Thoracic aorta (tissue), 2 donors: Measurements from ENCODE around the gene CCR3. TPM values are rescaled to one million over a fixed set of nuclear protein-coding genes. Genes with fewer than 3 reads are reported as not detected.

Source experiments
- ATAC-seq: fragments of 150-250 bp; one replicate; pipeline ENCODE4 v1.8.0; 2017; ENCODE audit warnings: low read depth; ENCODE audit not compliant: insufficient number of reproducible peaks, low FRiP score
- DNase-seq: peaks from one replicate; pipeline ENCODE4 v3.0.0-alpha.2; 2020; ENCODE audit warnings: low spot score
- H3K27ac ChIP-seq, 2 donors: fragments of 200-600 bp; sonication (generic); 1 replicate in 1 of 2; 2 replicates in 1 of 2; pipeline ENCODE4 v1.5.1; 2016; ENCODE audit warnings: mild to moderate bottlenecking in 2 of 2, moderate library complexity in 2 of 2
- H3K27me3 ChIP-seq: fragments of 200-600 bp; sonication (generic); replicated peaks from 2 replicates; pipeline ENCODE4 v1.6.0; 2016; ENCODE audit warnings: mild to moderate bottlenecking; ENCODE audit not compliant: insufficient read depth
- H3K36me3 ChIP-seq: fragments of 200-600 bp; sonication (generic); one replicate; pipeline ENCODE4 v1.5.1; 2016
- H3K4me1 ChIP-seq, 2 donors: fragments of 200-600 bp; sonication (generic); 1 replicate in 1 of 2; 2 replicates in 1 of 2; pipeline versions ENCODE4 v1.5.1 to v1.6.0; 2016; ENCODE audit warnings: low read depth in 2 of 2, mild to moderate bottlenecking in 1 of 2; ENCODE audit not compliant: control insufficient read depth in 1 of 2
- H3K4me3 ChIP-seq: fragments of 200-600 bp; sonication (generic); 2 replicates; pipeline ENCODE4 v1.5.1; 2016; ENCODE audit warnings: mild to moderate bottlenecking
- H3K9me3 ChIP-seq: fragments of 200-600 bp; sonication (generic); 2 replicates; pipeline ENCODE4 v1.5.1; 2016
- total RNA-seq, 2 donors: library from RNA; depleted of rRNA; stranded (reverse); fragments of >200 nt; gene quantifications; one replicate each; pipeline versions ENCODE4 v1.1.0 to v1.2.3, GENCODE V29; 2016
- TF ChIP-seq, protein P1 (sequence below): fragments of 200-600 bp; sonication (generic); IDR thresholded peaks from one replicate; pipeline ENCODE4 v1.5.1; 2019; ENCODE audit warnings: antibody characterized with exemption

The CCR3 gene
- total RNA-seq, 2 donors from 2014 or later = not detected

DNA sequence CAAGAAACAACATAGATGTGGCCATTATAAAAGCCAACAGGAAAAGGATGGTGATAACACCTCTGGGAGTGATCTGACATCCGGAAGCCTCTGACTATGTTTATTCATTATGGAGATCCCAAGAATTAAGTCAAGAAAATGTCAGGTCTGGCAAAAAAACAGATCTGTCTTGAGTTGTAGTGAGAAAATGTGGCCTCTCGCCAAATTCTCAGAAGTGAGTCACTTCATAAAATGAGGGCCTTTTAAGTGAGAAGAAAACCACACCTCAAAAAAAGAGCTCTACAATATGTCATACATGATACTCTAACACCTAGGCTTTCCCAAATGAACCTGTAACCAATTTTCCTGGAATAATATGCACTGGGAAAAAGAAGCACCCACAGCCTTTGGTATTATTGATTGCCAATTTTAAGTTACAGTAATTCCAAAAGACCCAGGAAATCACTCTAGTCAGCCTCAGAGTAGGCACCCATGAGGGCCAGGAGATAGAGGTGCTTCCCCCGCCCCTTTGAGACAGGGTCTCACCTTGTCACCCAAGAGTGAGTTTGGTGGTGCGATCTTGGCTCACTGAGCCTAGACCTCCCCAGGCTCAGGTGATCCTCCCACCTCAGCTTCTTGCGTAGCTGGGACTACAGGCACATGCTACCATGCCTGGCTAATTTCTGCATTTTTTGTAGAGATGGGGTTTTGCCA, 38.0 kb downstream of the CCR3 start:
- no peaks in the 10 kb centered on the region for H3K36me3 ChIP-seq
- no peaks in the 10 kb centered on the region for H3K9me3 ChIP-seq
- no peaks in the 10 kb centered on the region for H3K4me1 ChIP-seq
- no peak for ATAC-seq
- no peak overlapping the region for H3K4me3 ChIP-seq
- H3K27ac ChIP-seq = no peak overlapping the region
- H3K27me3 ChIP-seq = no peaks in the 10 kb centered on the region
- TF ChIP-seq, protein P1, sequence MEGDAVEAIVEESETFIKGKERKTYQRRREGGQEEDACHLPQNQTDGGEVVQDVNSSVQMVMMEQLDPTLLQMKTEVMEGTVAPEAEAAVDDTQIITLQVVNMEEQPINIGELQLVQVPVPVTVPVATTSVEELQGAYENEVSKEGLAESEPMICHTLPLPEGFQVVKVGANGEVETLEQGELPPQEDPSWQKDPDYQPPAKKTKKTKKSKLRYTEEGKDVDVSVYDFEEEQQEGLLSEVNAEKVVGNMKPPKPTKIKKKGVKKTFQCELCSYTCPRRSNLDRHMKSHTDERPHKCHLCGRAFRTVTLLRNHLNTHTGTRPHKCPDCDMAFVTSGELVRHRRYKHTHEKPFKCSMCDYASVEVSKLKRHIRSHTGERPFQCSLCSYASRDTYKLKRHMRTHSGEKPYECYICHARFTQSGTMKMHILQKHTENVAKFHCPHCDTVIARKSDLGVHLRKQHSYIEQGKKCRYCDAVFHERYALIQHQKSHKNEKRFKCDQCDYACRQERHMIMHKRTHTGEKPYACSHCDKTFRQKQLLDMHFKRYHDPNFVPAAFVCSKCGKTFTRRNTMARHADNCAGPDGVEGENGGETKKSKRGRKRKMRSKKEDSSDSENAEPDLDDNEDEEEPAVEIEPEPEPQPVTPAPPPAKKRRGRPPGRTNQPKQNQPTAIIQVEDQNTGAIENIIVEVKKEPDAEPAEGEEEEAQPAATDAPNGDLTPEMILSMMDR = no peak
- DNase-seq = no peak

DNA sequence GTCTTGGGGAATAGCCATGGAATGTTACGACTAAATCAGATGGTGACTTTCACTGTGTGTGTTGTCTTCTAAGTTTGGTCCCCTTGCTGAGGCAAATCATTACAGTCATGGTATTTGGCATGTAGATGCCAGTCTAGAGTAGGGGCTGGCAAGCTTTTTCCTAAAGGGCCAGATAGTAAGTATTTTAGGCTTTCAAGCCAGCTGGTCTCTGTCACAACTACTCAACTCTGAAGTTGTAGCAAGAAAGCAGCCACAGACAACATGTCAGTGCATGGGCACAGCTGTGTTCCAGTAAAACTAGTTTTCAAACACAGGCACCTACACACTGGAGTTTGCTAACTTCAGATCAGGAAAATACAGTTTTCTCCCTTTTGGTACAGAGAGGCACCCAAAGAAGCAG, 39.3 kb downstream of the CCR3 start:
- H3K4me3 ChIP-seq = no peak overlapping the region
- H3K4me1 ChIP-seq = no peaks in the 10 kb centered on the region
- H3K27me3 ChIP-seq = no peaks in the 10 kb centered on the region
- no peaks in the 10 kb centered on the region for H3K9me3 ChIP-seq
- TF ChIP-seq, protein P1 = no peak
- no peaks in the 10 kb centered on the region for H3K36me3 ChIP-seq
- H3K27ac ChIP-seq = no peak overlapping the region
- no peak for DNase-seq
- ATAC-seq = no peak

DNA sequence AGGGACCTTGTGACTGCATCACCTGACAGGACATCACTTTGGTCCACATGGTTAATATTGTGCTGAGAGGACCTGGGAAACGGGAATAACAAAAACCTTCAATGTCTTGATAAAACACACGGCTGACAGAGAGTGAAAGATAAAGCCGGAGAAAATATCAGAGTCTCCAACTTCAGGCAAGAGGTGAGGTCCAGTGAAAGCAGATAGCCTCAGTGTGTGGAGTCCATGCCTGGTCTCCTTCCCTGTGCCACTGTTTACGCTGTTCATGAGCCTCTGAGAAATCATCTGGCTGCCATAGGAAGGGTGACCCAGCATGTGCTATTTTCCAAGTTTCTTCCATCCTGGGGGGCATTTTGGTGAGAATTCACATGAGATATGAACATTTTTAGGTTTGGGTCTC, 39.8 kb downstream of the CCR3 start:
- no peaks in the 10 kb centered on the region for H3K27me3 ChIP-seq
- no peaks in the 10 kb centered on the region for H3K4me1 ChIP-seq
- DNase-seq = no peak

DNA sequence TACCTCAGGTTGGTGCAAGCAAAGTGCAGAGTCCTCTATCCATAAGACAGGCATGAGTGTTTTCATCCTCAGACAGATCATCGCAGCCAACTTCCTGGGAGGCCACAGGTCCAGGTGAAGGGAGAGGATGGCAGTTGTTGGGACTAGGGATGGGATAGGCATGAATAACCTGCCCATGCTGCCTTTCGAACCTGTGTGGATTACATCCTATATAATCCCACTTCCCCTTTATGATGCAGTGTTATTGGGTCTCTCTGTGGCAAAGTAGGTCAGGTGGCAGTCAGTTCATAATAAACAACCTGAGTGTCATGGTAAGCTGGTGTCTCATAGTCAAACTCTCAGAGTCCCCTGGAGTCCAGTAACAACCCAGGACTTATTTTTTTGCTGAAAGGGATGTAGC, 40.4 kb downstream of the CCR3 start:
- no peak for ATAC-seq
- Histone ChIP-seq H3K9me3 (no peaks in the 10 kb centered on the region), H3K4me1 (no peaks in the 10 kb centered on the region), H3K36me3 (no peaks in the 10 kb centered on the region), H3K27ac (no peak overlapping the region), H3K27me3 (no peaks in the 10 kb centered on the region), H3K4me3 (no peak overlapping the region)
- TF ChIP-seq, protein P1 = no peak
- DNase-seq = no peak

More for the DNA sequence above, 39.8 kb downstream of the CCR3 start:
- TF ChIP-seq, protein P1 = no peak
- H3K27ac ChIP-seq = no peak overlapping the region
- H3K4me3 ChIP-seq = no peak overlapping the region
- no peak for ATAC-seq
- H3K9me3 ChIP-seq = no peaks in the 10 kb centered on the region
- H3K36me3 ChIP-seq = no peaks in the 10 kb centered on the region

DNA sequence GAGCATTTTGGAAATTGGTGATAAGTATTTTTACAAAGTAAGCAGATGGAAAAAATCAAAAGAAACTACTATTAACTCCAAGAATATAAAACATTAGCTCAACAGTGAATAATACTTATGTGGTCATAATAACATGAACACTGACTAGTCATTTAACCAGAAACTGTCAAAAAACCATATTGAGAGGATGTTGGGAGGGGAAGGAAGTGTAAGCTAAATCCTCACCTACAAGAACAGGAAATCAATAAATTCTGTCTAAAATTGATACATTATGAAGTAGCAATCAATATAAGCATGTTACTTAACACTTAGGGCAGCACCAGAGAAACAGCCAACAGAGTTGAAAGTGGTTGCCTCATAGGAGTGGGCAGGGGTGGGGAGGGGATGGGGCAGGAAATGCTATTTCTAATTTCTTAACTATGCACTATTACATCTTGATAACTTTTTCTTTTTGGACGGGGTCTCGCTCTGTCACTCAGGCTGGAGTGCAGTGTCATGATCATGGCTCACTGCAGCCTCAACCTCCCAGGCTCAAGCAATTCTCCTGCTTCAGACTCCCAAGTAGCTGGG, 41.7 kb downstream of the CCR3 start:
- H3K27ac ChIP-seq = no peak overlapping the region
- H3K4me1 ChIP-seq = no peaks in the 10 kb centered on the region
- no peak overlapping the region for H3K4me3 ChIP-seq
- H3K9me3 ChIP-seq = no peaks in the 10 kb centered on the region
- no peaks in the 10 kb centered on the region for H3K27me3 ChIP-seq
- no peaks in the 10 kb centered on the region for H3K36me3 ChIP-seq
- ATAC-seq (no peak), DNase-seq (no peak)
- TF ChIP-seq, protein P1 = no peak
